Gastroesophageal sphincter (tissue), 4 donors: ENCODE results near the gene TEKT5. TPM values are rescaled to one million over a fixed set of nuclear protein-coding genes. Genes with fewer than 3 reads are reported as not detected.

ENCODE experiments used
- ATAC-seq: fragments of 150-250 bp; one replicate; pipeline ENCODE4 v1.9.1; 2016; ENCODE audit warnings: mild to moderate bottlenecking, moderate library complexity
- H3K27ac ChIP-seq, 4 donors: fragments of 200-600 bp; sonication (generic) in 3 of 4; 1 replicate in 3 of 4; 2 replicates in 1 of 4; pipeline ENCODE4 v1.5.1; 2016 to 2019
- H3K27me3 ChIP-seq: fragments of 200-600 bp; sonication (generic); one replicate; pipeline ENCODE4 v1.5.1; 2019
- H3K36me3 ChIP-seq, 2 donors: fragments of 200-600 bp; sonication (generic); one replicate each; pipeline ENCODE4 v1.5.1; 2019; ENCODE audit warnings: control low read depth in 1 of 2
- H3K4me1 ChIP-seq, 3 donors: fragments of 200-600 bp; sonication (generic); 1 replicate in 2 of 3; 2 replicates in 1 of 3; pipeline ENCODE4 v1.5.1; 2016 to 2019; ENCODE audit warnings: control low read depth in 2 of 3
- H3K4me3 ChIP-seq, 2 donors: fragments of 200-600 bp; sonication (generic); one replicate each; pipeline ENCODE4 v1.5.1; 2019; ENCODE audit warnings: mild to moderate bottlenecking in 1 of 2, moderate library complexity in 1 of 2
- H3K9me3 ChIP-seq, 3 donors: fragments of 200-600 bp; sonication (generic); one replicate each; pipeline ENCODE4 v1.5.1; 2017 to 2019; ENCODE audit warnings: control low read depth in 2 of 3
- EP300 ChIP-seq: sonication (generic); formaldehyde crosslinking; IDR thresholded peaks from one replicate; pipeline ENCODE4 v1.6.1; 2017; ENCODE audit warnings: antibody characterized with exemption, mild to moderate bottlenecking
- POLR2A ChIP-seq, 2 donors: fragments of 450-650 bp; IDR thresholded peaks; one replicate each; pipeline ENCODE4 v1.6.1; 2017; ENCODE audit warnings: antibody characterized with exemption in 2 of 2, mild to moderate bottlenecking in 2 of 2, moderate library complexity in 1 of 2
- POLR2AphosphoS5 ChIP-seq: sonication (generic); formaldehyde crosslinking; IDR thresholded peaks from one replicate; pipeline ENCODE4 v1.6.1; 2017; ENCODE audit warnings: antibody characterized with exemption
- WGBS, 2 donors: methylation state at CpG; one replicate each; pipeline ENCODE4 v1.1.5; 2018; ENCODE audit warnings: low coverage in 1 of 2; 5-methylcytosine and 5-hydroxymethylcytosine counted together
- small RNA-seq, 4 donors: library from RNA; depleted of rRNA; stranded (forward); fragments of <200 nt; gene quantifications; one replicate each; pipeline ENCODE3, GENCODE V24; 2016
- total RNA-seq, 4 donors: library from RNA; depleted of rRNA; stranded (reverse); fragments of >200 nt; gene quantifications; one replicate each; pipeline ENCODE4 v1.1.0, GENCODE V29; 2016
- TF ChIP-seq, protein P1 (sequence below), 4 experiments: fragments of 200-600 bp in 2 of 4; fragments of 450-650 bp in 2 of 4; sonication (generic) in 1 of 4; IDR thresholded peaks; one replicate each; pipeline ENCODE4 v1.5.1; 2017 to 2019; ENCODE audit warnings: antibody characterized with exemption in 4 of 4, mild to moderate bottlenecking in 2 of 4, moderate library complexity in 2 of 4

TEKT5 gene
- total RNA-seq, 4 donors from 2014 or later: 0.19 TPM; not detected in 3

DNA sequence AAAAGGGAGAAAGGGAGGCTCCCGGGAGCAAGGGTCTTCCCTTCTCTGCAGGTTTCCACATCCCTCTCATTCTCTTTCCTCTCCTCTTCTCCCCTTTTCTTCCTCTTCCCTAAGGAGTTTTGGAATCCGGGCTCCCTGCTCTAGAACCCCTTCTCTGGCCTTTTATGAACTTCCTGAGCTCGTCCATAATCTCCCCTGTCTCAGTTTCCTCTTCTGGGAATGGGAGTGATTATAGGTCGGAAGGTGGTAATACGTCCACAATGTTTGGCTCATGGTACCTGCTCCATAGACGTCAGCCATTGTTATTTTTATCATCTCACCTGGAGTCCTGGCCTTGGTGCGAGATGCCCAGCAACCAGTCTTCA is 113.9 kb downstream of the TEKT5 start:
- Histone ChIP-seq H3K36me3 (no peaks in the 10 kb centered on the region), H3K9me3 (no peaks in the 10 kb centered on the region), H3K27ac (peak overlapping the region; percentile 55 to 97 (median 93)), H3K4me3 (peak overlapping the region; percentile 65 to 99), H3K27me3 (no peaks in the 10 kb centered on the region), H3K4me1 (peaks cover 0 to 55% (median 35%) of the 10 kb centered on the region in 3 donors)
- no peak for ATAC-seq
- TF ChIP-seq POLR2A (IDR thresholded peaks at IDR 0.05) (no peak), EP300 (no peak), POLR2AphosphoS5 (no peak)
- TF ChIP-seq, protein P1, sequence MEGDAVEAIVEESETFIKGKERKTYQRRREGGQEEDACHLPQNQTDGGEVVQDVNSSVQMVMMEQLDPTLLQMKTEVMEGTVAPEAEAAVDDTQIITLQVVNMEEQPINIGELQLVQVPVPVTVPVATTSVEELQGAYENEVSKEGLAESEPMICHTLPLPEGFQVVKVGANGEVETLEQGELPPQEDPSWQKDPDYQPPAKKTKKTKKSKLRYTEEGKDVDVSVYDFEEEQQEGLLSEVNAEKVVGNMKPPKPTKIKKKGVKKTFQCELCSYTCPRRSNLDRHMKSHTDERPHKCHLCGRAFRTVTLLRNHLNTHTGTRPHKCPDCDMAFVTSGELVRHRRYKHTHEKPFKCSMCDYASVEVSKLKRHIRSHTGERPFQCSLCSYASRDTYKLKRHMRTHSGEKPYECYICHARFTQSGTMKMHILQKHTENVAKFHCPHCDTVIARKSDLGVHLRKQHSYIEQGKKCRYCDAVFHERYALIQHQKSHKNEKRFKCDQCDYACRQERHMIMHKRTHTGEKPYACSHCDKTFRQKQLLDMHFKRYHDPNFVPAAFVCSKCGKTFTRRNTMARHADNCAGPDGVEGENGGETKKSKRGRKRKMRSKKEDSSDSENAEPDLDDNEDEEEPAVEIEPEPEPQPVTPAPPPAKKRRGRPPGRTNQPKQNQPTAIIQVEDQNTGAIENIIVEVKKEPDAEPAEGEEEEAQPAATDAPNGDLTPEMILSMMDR (IDR thresholded peaks at IDR 0.05): no peak
- WGBS, 2 donors: 5% methylated on average over 6 of the region's 7 CpGs; no CpG with 5 or more reads in 1 of the 2 donors

DNA sequence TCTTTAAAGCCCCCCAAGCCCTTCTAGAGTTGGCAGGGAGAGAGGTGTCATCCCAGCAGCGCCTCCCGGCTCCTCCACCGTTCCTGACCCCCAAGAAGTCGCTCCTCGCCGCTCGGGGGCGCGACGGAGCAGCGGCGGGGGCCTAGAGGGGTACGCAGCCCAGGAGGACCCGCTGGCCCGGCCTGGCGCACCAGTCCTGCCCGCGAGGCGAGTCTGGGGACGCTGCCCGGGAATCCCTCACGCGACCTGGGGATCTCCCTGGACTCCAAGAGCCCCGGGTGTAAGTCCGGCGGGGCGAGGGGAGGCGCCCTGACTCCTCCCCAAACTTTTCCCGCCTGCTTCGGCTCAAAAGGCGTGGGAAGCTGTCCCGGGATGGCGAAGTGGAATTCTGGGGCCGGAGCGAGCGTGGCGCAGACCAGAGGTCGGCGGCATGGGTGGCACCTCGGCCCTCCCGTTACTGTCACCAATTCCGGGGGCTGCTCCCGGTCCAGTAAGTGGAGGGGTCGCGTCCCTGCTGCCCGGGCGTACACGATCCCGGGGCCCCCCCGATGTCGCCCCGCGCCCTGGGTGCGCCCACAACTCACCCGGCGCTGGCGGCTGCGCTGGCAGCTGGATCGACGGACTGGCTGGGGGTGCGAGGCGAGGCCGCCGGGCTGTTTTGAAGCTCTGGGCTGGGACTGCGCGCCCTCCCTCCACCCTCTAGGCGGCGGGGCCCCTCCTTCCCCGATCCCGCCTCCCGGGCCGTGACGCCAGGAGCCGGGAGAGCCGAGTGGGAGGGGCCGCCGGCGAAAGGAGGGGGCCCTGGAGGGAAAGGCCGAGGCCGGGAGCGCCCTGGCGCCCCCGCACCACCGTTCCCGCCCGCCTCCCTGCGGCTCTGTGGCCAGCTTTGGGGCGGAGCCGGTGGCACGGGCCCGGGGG is 114.5 kb downstream of the TEKT5 start, which contains the start of gene EMP2:
TSS of gene EMP2 (minus strand) at position 634 of the 918 bp plus-strand sequence. CDS start 32,981 bp downstream, outside the sequence.
- TF ChIP-seq POLR2AphosphoS5: peak; percentile 83
- peak; percentile 77 to 81 for TF ChIP-seq POLR2A (IDR thresholded peaks at IDR 0.05)
- TF ChIP-seq EP300: no peak
- TF ChIP-seq, protein P1 (IDR thresholded peaks at IDR 0.05): peak; percentile 24 to 81 (median 68)
- 0% methylated on average over 7 of the region's 91 CpGs; no CpG with 5 or more reads in 1 of the 2 donors for WGBS, 2 donors
- peak within 1 kb of the TSS; percentile 65 to 99 for H3K4me3 ChIP-seq
- H3K4me1 ChIP-seq: peaks cover 0 to 61% (median 35%) of the 10 kb centered on the region in 3 donors
- H3K27me3 ChIP-seq: no peaks in the 10 kb centered on the region
- H3K36me3 ChIP-seq: no peaks in the 10 kb centered on the region
- H3K27ac ChIP-seq: peak within 1 kb of the TSS; percentile 79 to 97 (median 93)
- peak; percentile 92 for ATAC-seq
- H3K9me3 ChIP-seq: no peaks in the 10 kb centered on the region

DNA sequence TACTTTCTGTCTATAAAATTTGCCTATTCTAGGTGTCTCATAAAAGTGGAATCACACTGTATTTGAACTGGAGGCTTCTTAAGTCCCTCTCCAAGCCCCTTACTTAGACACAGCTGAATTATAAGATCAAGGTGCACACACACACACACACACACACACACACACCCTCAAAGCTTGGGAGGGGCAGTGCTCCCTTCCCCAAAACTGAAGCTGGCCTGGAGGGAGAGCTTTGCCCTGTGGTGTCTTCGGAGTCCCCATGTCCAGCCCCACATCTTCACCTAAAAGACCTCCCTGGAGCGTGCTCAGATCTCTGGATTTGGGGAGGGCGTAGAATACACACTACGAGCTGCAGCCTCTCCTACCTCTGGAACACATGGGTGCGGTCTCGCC is 115.2 kb downstream of the TEKT5 start:
- no peak for ATAC-seq
- Histone ChIP-seq H3K36me3 (no peaks in the 10 kb centered on the region), H3K27me3 (no peaks in the 10 kb centered on the region), H3K4me3 (peak overlapping the region; percentile 65 to 99), H3K9me3 (no peaks in the 10 kb centered on the region), H3K4me1 (peaks cover 0 to 61% (median 35%) of the 10 kb centered on the region in 3 donors), H3K27ac (peak overlapping the region; percentile 79 to 97 (median 93))
- TF ChIP-seq EP300: no peak
- no peak for TF ChIP-seq POLR2AphosphoS5
- TF ChIP-seq, protein P1 (IDR thresholded peaks at IDR 0.05): no peak
- no peak for TF ChIP-seq POLR2A (IDR thresholded peaks at IDR 0.05)
- WGBS, 2 donors: 0% methylated on average over 2 of the region's 6 CpGs; no CpG with 5 or more reads in 1 of the 2 donors

DNA sequence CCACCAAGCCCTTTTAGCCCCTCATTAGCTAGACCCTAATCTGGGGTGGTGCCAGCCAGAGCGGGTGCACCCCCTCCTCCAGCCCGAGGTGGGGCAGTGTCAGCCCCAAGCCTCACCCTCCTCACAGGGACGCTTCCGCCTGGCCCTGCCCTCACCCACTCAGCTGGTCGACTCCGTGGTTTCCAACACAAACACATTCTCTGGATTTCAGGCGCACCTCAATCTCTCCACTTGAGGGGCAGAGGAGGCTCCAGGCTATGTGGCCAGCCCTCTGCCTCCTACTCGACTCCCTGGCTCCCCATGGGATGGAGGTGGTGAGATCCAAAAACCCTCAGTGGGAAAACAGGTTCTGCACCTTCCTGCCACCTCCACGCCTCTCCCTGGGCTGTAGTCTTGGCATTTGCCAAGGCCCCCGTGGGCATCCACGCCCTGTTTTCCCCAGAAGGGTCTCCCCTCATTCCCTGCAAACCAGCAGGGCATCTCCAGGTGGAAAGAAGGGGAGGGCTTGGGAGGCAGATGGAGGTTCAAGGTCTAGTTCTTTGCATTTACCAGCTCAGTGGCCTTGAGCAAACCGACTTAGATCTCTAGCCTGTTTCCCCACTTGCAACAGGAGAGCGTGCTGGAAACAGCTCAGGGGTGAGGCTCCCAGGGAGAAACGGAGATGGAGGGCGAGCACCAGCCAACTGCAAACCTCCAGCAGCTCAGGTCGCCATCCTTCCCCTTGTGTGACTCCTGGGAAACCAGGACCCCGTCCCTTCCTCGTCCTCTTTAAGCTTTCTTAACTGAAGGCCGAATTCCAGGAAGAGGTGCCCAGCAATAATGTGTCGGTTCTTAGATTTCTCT is 116.0 kb downstream of the TEKT5 start:
- H3K4me3 ChIP-seq: peak overlapping the region; percentile 65 to 99
- peak overlapping the region; percentile 11 to 97 (median 93) for H3K27ac ChIP-seq
- peaks cover 0 to 61% (median 35%) of the 10 kb centered on the region in 3 donors for H3K4me1 ChIP-seq
- WGBS, 2 donors: 37 to 49% methylated on average over 7 to 10 of the region's 20 CpGs
- TF ChIP-seq POLR2AphosphoS5: peak; percentile 22
- no peak for TF ChIP-seq EP300
- TF ChIP-seq POLR2A (IDR thresholded peaks at IDR 0.05): no peak
- H3K9me3 ChIP-seq: no peaks in the 10 kb centered on the region
- ATAC-seq: no peak
- no peaks in the 10 kb centered on the region for H3K27me3 ChIP-seq
- H3K36me3 ChIP-seq: no peaks in the 10 kb centered on the region

Small RNAs within 50 kb of the gene (small RNA-seq; reads per million reads assigned to genes)
- 0 reads per million in 4 donors for gene MTND4LP24
- gene MTND6P33: 0 reads per million in 4 donors

Other genes starting within 250 kb of the TEKT5 start
- gene EMP2, start 114.3 kb downstream of the TEKT5 start, total RNA-seq: 10 to 100 TPM; 52.8 to 94.7 (median 69.7) TPM
- 10 to 100 TPM; 18.5 to 49.0 (median 34.8) TPM for gene NUBP1, start 48.9 kb upstream of the TEKT5 start, total RNA-seq
- under 1 TPM in 3 of 4 donors, not detected in 1; 0.16 to 0.54 (median 0.23) TPM for gene TVP23A, start 123.9 kb upstream of the TEKT5 start, total RNA-seq
- gene CIITA, start 182.3 kb upstream of the TEKT5 start, total RNA-seq: 10 to 100 TPM in 1 of 4 donors, 1 to 10 TPM in 3; 4.3 to 26.5 (median 7.4) TPM
- gene DEXI, start 247.5 kb upstream of the TEKT5 start, total RNA-seq: 100 to 1,000 TPM in 2 of 4 donors, 10 to 100 TPM in 2; 79.2 to 136 (median 102) TPM
- 10 to 100 TPM; 19.9 to 38.3 (median 35.0) TPM for gene CLEC16A, start 249.6 kb upstream of the TEKT5 start, total RNA-seq